Mammary epithelial cell (primary cell): ENCODE data around the gene DDX50.

Experiments
- CTCF ChIP-seq, 2 donors: IDR thresholded peaks in 1 of 2; conservative IDR thresholded peaks in 1 of 2; 2 replicates each; pipeline ENCODE4 v1.5.1; 2011 to 2012; ENCODE audit warnings: inconsistent platforms in 2 of 2, low read length in 2 of 2, mild to moderate bottlenecking in 2 of 2, control low read depth in 1 of 2, low read depth in 1 of 2; ENCODE audit not compliant: insufficient read depth in 1 of 2; ENCODE audit errors: extremely low read depth in 1 of 2
- EZH2 ChIP-seq: IDR thresholded peaks from 2 replicates; pipeline ENCODE4 v1.6.1; 2012; ENCODE audit warnings: low read length, inconsistent platforms, borderline replicate concordance

- TF ChIP-seq CTCF (conservative IDR thresholded peaks at IDR 0.05 in 1 of 2, IDR thresholded peaks at IDR 0.05 in 1 of 2; ENCODE audit: extremely low read depth in 1 of 2, insufficient read depth in 1 of 2, low read depth in 1 of 2, low read length in 2 of 2) (no peak), EZH2 (no peak)
These were observed 58.8 kb downstream of the DDX50 start for GRCh38 chr10:68959695-68960527.
